DOHH2 (cell line): Measurements from ENCODE around the gene SNF8.

Experiments
- CTCF ChIP-seq: fragments of 200-600 bp; sonication (generic); IDR thresholded peaks from one replicate; pipeline ENCODE4 v1.5.1; 2014; ENCODE audit warnings: antibody characterized with exemption, mild to moderate bottlenecking, low read depth, low read length; ENCODE audit not compliant: poor library complexity, severe bottlenecking
- EZH2phosphoT487 ChIP-seq: fragments of 200-600 bp; sonication (generic); IDR thresholded peaks from 2 replicates; pipeline ENCODE4 v1.6.1; 2017; ENCODE audit warnings: borderline replicate concordance, mild to moderate bottlenecking, antibody characterized with exemption, low read length, moderate library complexity, mixed read lengths

- no peak for TF ChIP-seq CTCF
- no peak for TF ChIP-seq EZH2phosphoT487
Observed at GRCh38 chr17:48933035-48933434, 11.6 kb downstream of the SNF8 start.
